Astrocyte (in vitro differentiated cells and primary cell): ENCODE data around the gene RNF144A. TPM values are rescaled to one million over a fixed set of nuclear protein-coding genes. Genes with fewer than 3 reads are reported as not detected.

Experiments
- DNase-seq: peaks from one replicate; pipeline ENCODE4 v3.0.0-alpha.2; 2010; ENCODE audit warnings: low read depth
- FAIRE-seq: peaks from 2 replicates; lab custom pipeline; 2011; peaks lifted over from hg19 to GRCh38; lab: Jason Lieb, UNC
- H2AFZ ChIP-seq: 2 replicates; pipeline ENCODE4 v1.6.0; 2012; ENCODE audit warnings: low read depth, low read length, inconsistent platforms
- H3K27ac ChIP-seq: 2 replicates; pipeline ENCODE4 v1.5.1; 2011; ENCODE audit warnings: low read depth, low read length, inconsistent platforms
- H3K27me3 ChIP-seq: 2 replicates; pipeline ENCODE4 v1.6.0; 2011; ENCODE audit warnings: low read length, inconsistent platforms; ENCODE audit not compliant: insufficient read depth
- H3K36me3 ChIP-seq: 2 replicates; pipeline ENCODE4 v1.5.1; 2011; ENCODE audit warnings: low read length, inconsistent platforms; ENCODE audit not compliant: insufficient read depth
- H3K4me1 ChIP-seq: 2 replicates; pipeline ENCODE4 v1.5.1; 2011; ENCODE audit warnings: low read length, inconsistent platforms; ENCODE audit not compliant: insufficient read depth
- H3K4me2 ChIP-seq: 2 replicates; pipeline ENCODE4 v1.6.0; 2012; ENCODE audit warnings: low read length, inconsistent platforms
- H3K4me3 ChIP-seq: 2 replicates; pipeline ENCODE4 v1.5.1; 2011; ENCODE audit warnings: low read depth, mild to moderate bottlenecking, low read length, inconsistent platforms; ENCODE audit not compliant: insufficient read depth
- H3K79me2 ChIP-seq: 2 replicates; pipeline ENCODE4 v1.6.0; 2012; ENCODE audit warnings: mild to moderate bottlenecking, low read length, inconsistent platforms; ENCODE audit not compliant: insufficient read depth
- H3K9ac ChIP-seq: 2 replicates; pipeline ENCODE4 v1.6.0; 2012; ENCODE audit warnings: mild to moderate bottlenecking, low read length, inconsistent platforms
- H3K9me3 ChIP-seq: 2 replicates; pipeline ENCODE4 v1.5.1; 2012; ENCODE audit warnings: low read depth, mild to moderate bottlenecking, low read length, inconsistent platforms; ENCODE audit not compliant: insufficient read depth
- H4K20me1 ChIP-seq: 2 replicates; pipeline ENCODE4 v1.6.0; 2012; ENCODE audit warnings: low read length, inconsistent platforms; ENCODE audit not compliant: insufficient read depth
- H3K27ac Mint-ChIP-seq: one replicate; pipeline ENCODE4 v1.8.0; 2021; ENCODE audit warnings: mild to moderate bottlenecking, mixed read lengths; ENCODE audit not compliant: unreplicated experiment
- H3K27me3 Mint-ChIP-seq: one replicate; pipeline ENCODE4 v1.8.0; 2021; ENCODE audit warnings: low read depth, mixed read lengths; ENCODE audit not compliant: unreplicated experiment
- H3K36me3 Mint-ChIP-seq: one replicate; pipeline ENCODE4 v1.8.0; 2021; ENCODE audit warnings: low read depth, mixed read lengths; ENCODE audit not compliant: unreplicated experiment
- H3K4me1 Mint-ChIP-seq: one replicate; pipeline ENCODE4 v1.8.0; 2021; ENCODE audit warnings: low read depth, mixed read lengths; ENCODE audit not compliant: unreplicated experiment
- H3K4me3 Mint-ChIP-seq: one replicate; pipeline ENCODE4 v1.8.0; 2021; ENCODE audit warnings: mild to moderate bottlenecking, moderate library complexity, mixed read lengths; ENCODE audit not compliant: unreplicated experiment
- H3K9me3 Mint-ChIP-seq: one replicate; pipeline ENCODE4 v1.8.0; 2021; ENCODE audit warnings: mild to moderate bottlenecking, mixed read lengths; ENCODE audit not compliant: unreplicated experiment
- CTCF ChIP-seq: IDR thresholded peaks from 2 replicates; pipeline ENCODE4 v1.5.1; 2011; ENCODE audit warnings: low read depth, mild to moderate bottlenecking, inconsistent platforms, low read length, moderate library complexity; ENCODE audit not compliant: insufficient read depth
- EZH2 ChIP-seq: IDR thresholded peaks from 2 replicates; pipeline ENCODE4 v1.6.1; 2012; ENCODE audit warnings: mild to moderate bottlenecking, low read length, inconsistent platforms; ENCODE audit not compliant: insufficient read depth
- total RNA-seq: library from RNA; stranded (reverse); gene quantifications from 2 replicates; pipeline ENCODE4 v1.2.1, GENCODE V29; 2021

Gene RNF144A
- total RNA-seq, 1 donor from 2014 or later: 4.9 TPM

GRCh38 chr2:6955511-6956136 is 38.4 kb downstream of the RNF144A start:
- H4K20me1 ChIP-seq: no peaks in the 10 kb centered on the region
- no peak overlapping the region for H3K4me3 Mint-ChIP-seq
- H3K9ac ChIP-seq: no peak overlapping the region
- TF ChIP-seq CTCF (no peak), EZH2 (no peak)
- no peaks in the 10 kb centered on the region for H3K27me3 Mint-ChIP-seq
- H3K36me3 ChIP-seq: no peaks in the 10 kb centered on the region
- no peak overlapping the region for H3K27ac ChIP-seq
- H3K79me2 ChIP-seq: no peaks in the 10 kb centered on the region
- FAIRE-seq (no peak), DNase-seq (no peak)
- H3K4me2 ChIP-seq: no peak overlapping the region
- no peaks in the 10 kb centered on the region for H3K9me3 Mint-ChIP-seq
- H3K36me3 Mint-ChIP-seq: no peaks in the 10 kb centered on the region
- H3K9me3 ChIP-seq: no peaks in the 10 kb centered on the region
- H3K4me3 ChIP-seq: no peak overlapping the region
- H3K27me3 ChIP-seq: no peaks in the 10 kb centered on the region
- peaks cover 4% of the 10 kb centered on the region for H3K4me1 ChIP-seq
- peaks cover 9% of the 10 kb centered on the region for H3K4me1 Mint-ChIP-seq
- no peak overlapping the region for H3K27ac Mint-ChIP-seq
- H2AFZ ChIP-seq: no peak overlapping the region

GRCh38 chr2:6956566-6956965 is 39.4 kb downstream of the RNF144A start:
- no peaks in the 10 kb centered on the region for H3K9me3 Mint-ChIP-seq
- no peak for DNase-seq
- Histone ChIP-seq H2AFZ (no peak overlapping the region), H3K36me3 (no peaks in the 10 kb centered on the region), H3K27me3 (no peaks in the 10 kb centered on the region), H3K4me2 (no peak overlapping the region), H3K4me3 (no peak overlapping the region), H3K9ac (no peak overlapping the region), H3K27ac (no peak overlapping the region), H3K9me3 (no peaks in the 10 kb centered on the region), H3K4me1 (peaks cover 4% of the 10 kb centered on the region), H3K79me2 (no peaks in the 10 kb centered on the region), H4K20me1 (no peaks in the 10 kb centered on the region)
- no peak overlapping the region for H3K4me3 Mint-ChIP-seq
- no peak for FAIRE-seq
- TF ChIP-seq CTCF (no peak), EZH2 (no peak)
- H3K36me3 Mint-ChIP-seq: no peaks in the 10 kb centered on the region
- peaks cover 9% of the 10 kb centered on the region for H3K4me1 Mint-ChIP-seq
- H3K27ac Mint-ChIP-seq: no peak overlapping the region
- H3K27me3 Mint-ChIP-seq: no peaks in the 10 kb centered on the region

GRCh38 chr2:6957031-6957714 is 40.0 kb downstream of the RNF144A start:
- FAIRE-seq: no peak
- H3K9me3 Mint-ChIP-seq: no peaks in the 10 kb centered on the region

More at GRCh38 chr2:6957031-6957714, 40.0 kb downstream of the RNF144A start:
- Histone ChIP-seq H4K20me1 (no peaks in the 10 kb centered on the region), H3K9ac (no peak overlapping the region), H3K4me1 (peaks cover 4% of the 10 kb centered on the region), H3K79me2 (no peaks in the 10 kb centered on the region), H3K27me3 (no peaks in the 10 kb centered on the region), H3K9me3 (no peaks in the 10 kb centered on the region), H3K4me3 (no peak overlapping the region), H2AFZ (no peak overlapping the region), H3K4me2 (no peak overlapping the region), H3K36me3 (no peaks in the 10 kb centered on the region), H3K27ac (no peak overlapping the region)
- H3K36me3 Mint-ChIP-seq: no peaks in the 10 kb centered on the region
- H3K4me1 Mint-ChIP-seq: peaks cover 9% of the 10 kb centered on the region
- H3K4me3 Mint-ChIP-seq: no peak overlapping the region
- no peak overlapping the region for H3K27ac Mint-ChIP-seq
- no peak for TF ChIP-seq CTCF
- no peak for TF ChIP-seq EZH2
- no peak for DNase-seq
- no peaks in the 10 kb centered on the region for H3K27me3 Mint-ChIP-seq
